OCI-LY7 (cell line): Measurements from ENCODE around the gene SPATA3. TPM values are rescaled to one million over a fixed set of nuclear protein-coding genes. Genes with fewer than 3 reads are reported as not detected.

ENCODE experiments used
- BruUV-seq: library from RNA; stranded (reverse); fragments of 400-500 nt; replicated peaks from 2 replicates; lab custom pipeline; 2021; lab: Mats Ljungman, UMichigan
- CTCF ChIA-PET: fragments of 300-600 bp; sonication (Branson Sonifier 250); formaldehyde crosslinking; loops from one replicate; lab custom pipeline; 2022; ENCODE audit warnings: antibody characterized with exemption; ENCODE audit not compliant: unreplicated experiment; lab: Charles Lee
- POLR2A ChIA-PET: fragments of 300-600 bp; sonication (Branson Sonifier 250); formaldehyde crosslinking; loops from one replicate; lab custom pipeline; 2022; ENCODE audit warnings: antibody characterized with exemption; lab: Charles Lee
- DNase-seq: peaks from one replicate; pipeline ENCODE4 v3.0.0-alpha.2; 2015; ENCODE audit warnings: low spot score
- H2AFZ ChIP-seq: fragments of 200-600 bp; sonication (generic), shearing (Covaris generic); 2 replicates; pipeline ENCODE4 v1.6.1; 2014; ENCODE audit warnings: mild to moderate bottlenecking, antibody characterized with exemption, low read length, moderate library complexity
- H3K27ac ChIP-seq: fragments of 200-600 bp; sonication (generic); 2 replicates; pipeline ENCODE4 v1.5.1; 2014; ENCODE audit warnings: mixed run types, low read depth, mild to moderate bottlenecking, moderate library complexity, low read length, inconsistent platforms; ENCODE audit not compliant: poor library complexity, severe bottlenecking
- H3K36me3 ChIP-seq: fragments of 200-600 bp; sonication (generic); 2 replicates; pipeline ENCODE4 v1.6.1; 2014; ENCODE audit warnings: mild to moderate bottlenecking, antibody characterized with exemption, low read length, moderate library complexity, mixed read lengths; ENCODE audit not compliant: insufficient read depth
- H3K4me1 ChIP-seq: fragments of 200-600 bp; sonication (generic); 2 replicates; pipeline ENCODE4 v1.5.1; 2014; ENCODE audit warnings: mild to moderate bottlenecking, low read length; ENCODE audit not compliant: insufficient read depth, poor library complexity, severe bottlenecking
- H3K4me2 ChIP-seq: fragments of 200-600 bp; sonication (generic); 2 replicates; pipeline ENCODE4 v1.6.1; 2014; ENCODE audit warnings: mild to moderate bottlenecking, low read length
- H3K4me3 ChIP-seq: fragments of 200-600 bp; sonication (generic); 2 replicates; pipeline ENCODE4 v1.5.1; 2014; ENCODE audit warnings: mild to moderate bottlenecking, low read depth, low read length; ENCODE audit not compliant: poor library complexity, severe bottlenecking
- H3K79me2 ChIP-seq: fragments of 200-600 bp; sonication (generic); 2 replicates; pipeline ENCODE4 v1.6.1; 2016; ENCODE audit warnings: low read depth, mild to moderate bottlenecking, low read length, moderate library complexity, mixed read lengths; ENCODE audit not compliant: insufficient read depth
- H3K9me2 ChIP-seq: fragments of 200-600 bp; sonication (generic); 2 replicates; pipeline ENCODE4 v1.6.1; 2016; ENCODE audit warnings: mild to moderate bottlenecking, low read length, mixed read lengths; ENCODE audit not compliant: insufficient read depth
- H3K9me3 ChIP-seq: fragments of 200-600 bp; sonication (generic); 2 replicates; pipeline ENCODE4 v1.6.1; 2014; ENCODE audit warnings: mild to moderate bottlenecking, mixed run types, low read length, mixed read lengths
- H4K20me1 ChIP-seq: fragments of 200-600 bp; sonication (generic); 2 replicates; pipeline ENCODE4 v1.6.1; 2014; ENCODE audit warnings: mild to moderate bottlenecking, antibody characterized with exemption, low read length, moderate library complexity, mixed read lengths; ENCODE audit not compliant: insufficient read depth
- CTCF ChIP-seq: fragments of 200-600 bp; sonication (generic); conservative IDR thresholded peaks from 2 replicates; pipeline ENCODE4 v1.5.1; 2014; ENCODE audit warnings: mild to moderate bottlenecking, antibody characterized with exemption, low read length, moderate library complexity, mixed read lengths
- EZH2phosphoT487 ChIP-seq: fragments of 200-600 bp; sonication (generic); IDR thresholded peaks from 2 replicates; pipeline ENCODE4 v1.6.1; 2018; ENCODE audit warnings: low read depth, borderline replicate concordance, mild to moderate bottlenecking, mixed run types, antibody characterized with exemption, low read length, moderate library complexity, mixed read lengths
- intact Hi-C: fragments of 100-400 bp; cut with micrococcal nuclease; formaldehyde crosslinking; loops from one replicate; pipeline ENCODE4 v1.10.0; 2022; ENCODE audit not compliant: unreplicated experiment
- total RNA-seq, 2 experiments: library from RNA; depleted of rRNA in 1 of 2; stranded (reverse); fragments of >200 nt in 1 of 2; shearing (Covaris generic) in 1 of 2; gene quantifications; 2 replicates each; pipeline ENCODE4 v1.2.3, GENCODE V29; 2014 to 2022

Gene SPATA3
- total RNA-seq, 2 experiments from 2014 or later: not detected

GRCh38 chr2:231033147-231034132 lies 37.5 kb downstream of the SPATA3 start:
- no peak overlapping the region for H2AFZ ChIP-seq
- ChIA-PET CTCF (no interaction called here), POLR2A (no interaction called here)
- no peaks in the 10 kb centered on the region for H3K9me3 ChIP-seq
- H3K4me1 ChIP-seq: peaks cover 13% of the 10 kb centered on the region
- intact Hi-C loops: no loop called here
- no peak overlapping the region for H3K27ac ChIP-seq
- BruUV-seq: no TSS peak
- no peaks in the 10 kb centered on the region for H4K20me1 ChIP-seq
- H3K36me3 ChIP-seq: no peaks in the 10 kb centered on the region
- H3K4me2 ChIP-seq: no peak overlapping the region
- TF ChIP-seq CTCF: no peak
- H3K9me2 ChIP-seq: no peaks in the 10 kb centered on the region
- no peaks in the 10 kb centered on the region for H3K79me2 ChIP-seq
- DNase-seq: no peak
- H3K4me3 ChIP-seq: no peak overlapping the region

GRCh38 chr2:231034291-231034882 lies 38.5 kb downstream of the SPATA3 start:
- POLR2A ChIA-PET: no interaction called here
- Histone ChIP-seq H3K4me1 (peaks cover 13% of the 10 kb centered on the region), H3K4me2 (peak overlapping the region; percentile 33), H4K20me1 (no peaks in the 10 kb centered on the region), H3K27ac (no peak overlapping the region), H3K4me3 (no peak overlapping the region), H3K9me3 (no peaks in the 10 kb centered on the region), H3K79me2 (no peaks in the 10 kb centered on the region), H3K36me3 (no peaks in the 10 kb centered on the region), H3K9me2 (no peaks in the 10 kb centered on the region), H2AFZ (no peak overlapping the region)
- no peak for TF ChIP-seq CTCF
- no peak for TF ChIP-seq EZH2phosphoT487
- CTCF ChIA-PET: no interaction called here
- BruUV-seq: no TSS peak
- DNase-seq: peak; percentile 35
- intact Hi-C loops: no loop called here

- no peaks in the 10 kb centered on the region for H3K36me3 ChIP-seq
- TF ChIP-seq CTCF: no peak
- intact Hi-C loops: no loop called here
- H3K27ac ChIP-seq: no peak overlapping the region
- H3K4me2 ChIP-seq: no peak overlapping the region
- DNase-seq: no peak
- H4K20me1 ChIP-seq: no peaks in the 10 kb centered on the region
- ChIA-PET POLR2A (no interaction called here), CTCF (no interaction called here)
- H3K79me2 ChIP-seq: no peaks in the 10 kb centered on the region
- peaks cover 13% of the 10 kb centered on the region for H3K4me1 ChIP-seq
- no peak overlapping the region for H2AFZ ChIP-seq
- no peak overlapping the region for H3K4me3 ChIP-seq
- no peaks in the 10 kb centered on the region for H3K9me3 ChIP-seq
- H3K9me2 ChIP-seq: no peaks in the 10 kb centered on the region
- BruUV-seq: no TSS peak
These were observed 40.2 kb downstream of the SPATA3 start for GRCh38 chr2:231036131-231036530.
